Left lung (tissue), 10 donors: Measurements from ENCODE around the gene MRPL33. TPM values are rescaled to one million over a fixed set of nuclear protein-coding genes. Genes with fewer than 3 reads are reported as not detected.

Experiments
- ATAC-seq: fragments of 200-7000 bp; cut with Tn5 transposase; one replicate; pipeline ENCODE4 v1.9.1; 2020; ENCODE audit warnings: moderate library complexity
- DNase-seq, 4 donors: peaks; one replicate each; pipeline ENCODE4 v3.0.0-alpha.2; 2013 to 2020
- H3K27ac ChIP-seq, 2 donors: fragments of 200-600 bp; sonication (generic) in 1 of 2; one replicate each; pipeline versions ENCODE4 v1.5.0 to v1.8.0; 2020 to 2021
- H3K27me3 ChIP-seq, 2 donors: fragments of 200-600 bp; sonication (generic) in 1 of 2; one replicate each; pipeline versions ENCODE4 v1.5.0 to v1.8.0; 2020 to 2021
- H3K36me3 ChIP-seq, 2 donors: fragments of 200-600 bp; sonication (generic) in 1 of 2; one replicate each; pipeline versions ENCODE4 v1.5.0 to v1.8.0; 2020 to 2021
- H3K4me1 ChIP-seq, 2 donors: fragments of 200-600 bp; one replicate each; pipeline ENCODE4 v1.8.0; 2021
- H3K4me3 ChIP-seq, 2 donors: fragments of 200-600 bp; sonication (generic) in 1 of 2; one replicate each; pipeline versions ENCODE4 v1.5.0 to v1.8.0; 2020 to 2021; ENCODE audit warnings: mild to moderate bottlenecking in 1 of 2
- H3K9me3 ChIP-seq, 2 donors: fragments of 200-600 bp; sonication (generic) in 1 of 2; one replicate each; pipeline versions ENCODE4 v1.5.0 to v1.8.0; 2020 to 2021
- CTCF ChIP-seq, 2 donors: fragments of 200-600 bp; sonication (generic) in 1 of 2; IDR thresholded peaks; one replicate each; pipeline versions ENCODE4 v1.5.0 to v1.8.0; 2021; ENCODE audit warnings: antibody characterized with exemption in 2 of 2
- intact Hi-C, 2 donors: fragments of 100-400 bp; cut with DNase I; formaldehyde crosslinking; loops; one replicate each; pipeline versions ENCODE4 v1.11.2 to v1.14.2; 2022
- polyA plus RNA-seq, 6 donors: library from polyadenylated mRNA; unstranded; fragments of 120-200 nt; gene quantifications; one replicate each; pipeline ENCODE4 v1.2.1, GENCODE V29; 2013; ENCODE audit not compliant: insufficient read length in 6 of 6
- total RNA-seq, 2 donors: library from RNA; stranded (reverse); fragmentation: NEBNext Ultra II Directional; extraction: Animal tissue kit (Norgen Biotek cat#: 25700); gene quantifications; one replicate each; pipeline ENCODE4 v1.2.1, GENCODE V29; 2021
- donor health status: DM: no; HTN: yes; CAD: no.
- donor health status: DM: no; HTN: no; CAD: no.

MRPL33 gene
- total and polyA plus RNA-seq, 8 donors, result 75.2 to 113 (median 101) TPM

- Histone ChIP-seq H3K9me3 (no peaks in the 10 kb centered on the region), H3K4me1 (peaks cover 3 to 16% of the 10 kb centered on the region in 2 donors), H3K27me3 (no peaks in the 10 kb centered on the region), H3K36me3 (no peaks in the 10 kb centered on the region), H3K27ac (no peak overlapping the region), H3K4me3 (no peak overlapping the region)
- no peak for TF ChIP-seq CTCF (IDR thresholded peaks at IDR 0.05)
- DNase-seq (no peak), ATAC-seq (no peak)
- intact Hi-C loops, result no loop called here
Measured at GRCh38 chr2:27811768-27812167, 40.2 kb downstream of the MRPL33 start.

GRCh38 chr2:27814758-27815157, 43.2 kb downstream of the MRPL33 start:
- peaks cover 0 to 9% of the 10 kb centered on the region in 2 donors for H3K4me1 ChIP-seq
- H3K27ac ChIP-seq, result no peak overlapping the region
- no peaks in the 10 kb centered on the region for H3K36me3 ChIP-seq
- ATAC-seq (no peak), DNase-seq (no peak)
- no peaks in the 10 kb centered on the region for H3K27me3 ChIP-seq
- peaks cover 0 to 3% of the 10 kb centered on the region in 2 donors for H3K9me3 ChIP-seq
- H3K4me3 ChIP-seq, result no peak overlapping the region
- TF ChIP-seq CTCF (IDR thresholded peaks at IDR 0.05), result no peak
- intact Hi-C loops, result no loop called here

- ATAC-seq, result no peak
- intact Hi-C loops, result no loop called here
- no peak for TF ChIP-seq CTCF (IDR thresholded peaks at IDR 0.05)
Measured at GRCh38 chr2:27815860-27816438, 44.4 kb downstream of the MRPL33 start.

GRCh38 chr2:27822049-27822448, 50.5 kb downstream of the MRPL33 start:
- ATAC-seq (peak; percentile 91), DNase-seq (no peak)
- Histone ChIP-seq H3K4me1 (peaks cover 0 to 7% of the 10 kb centered on the region in 2 donors), H3K27ac (peak overlapping the region in 1 of 2 donors; percentile 42), H3K9me3 (peaks cover 0 to 11% of the 10 kb centered on the region in 2 donors), H3K4me3 (no peak overlapping the region), H3K36me3 (no peaks in the 10 kb centered on the region), H3K27me3 (no peaks in the 10 kb centered on the region)
- TF ChIP-seq CTCF (IDR thresholded peaks at IDR 0.05), result no peak
- intact Hi-C loops, result no loop called here

More at GRCh38 chr2:27815860-27816438, 44.4 kb downstream of the MRPL33 start:
- no peaks in the 10 kb centered on the region for H3K27me3 ChIP-seq
- no peak overlapping the region for H3K27ac ChIP-seq
- DNase-seq, result no peak
- H3K9me3 ChIP-seq, result peaks cover 0 to 3% of the 10 kb centered on the region in 2 donors
- no peak overlapping the region for H3K4me3 ChIP-seq
- no peaks in the 10 kb centered on the region for H3K4me1 ChIP-seq
- H3K36me3 ChIP-seq, result no peaks in the 10 kb centered on the region

- H3K9me3 ChIP-seq, result peaks cover 0 to 11% of the 10 kb centered on the region in 2 donors
- H3K36me3 ChIP-seq, result no peaks in the 10 kb centered on the region
- no peak for DNase-seq
- H3K4me3 ChIP-seq, result no peak overlapping the region
- no peaks in the 10 kb centered on the region for H3K27me3 ChIP-seq
- no peak overlapping the region for H3K27ac ChIP-seq
- H3K4me1 ChIP-seq, result peaks cover 0 to 7% of the 10 kb centered on the region in 2 donors
- ATAC-seq, result no peak
- no peak for TF ChIP-seq CTCF (IDR thresholded peaks at IDR 0.05)
- intact Hi-C loops, result no loop called here
Measured at GRCh38 chr2:27823135-27823534, 51.6 kb downstream of the MRPL33 start.
